GM18867 (cell line): ENCODE data around the gene ATP2C1.
"Not testable (repeated sequence)": the region's sequence is repeated elsewhere in the genome, so short reads cannot be mapped to it uniquely, and the experiment has no call there.

Experiments used
- ATAC-seq: cut with Tn5 transposase; IDR thresholded peaks from one replicate; pipeline ENCODE4 v1.9.1; 2021; ENCODE audit warnings: mild to moderate bottlenecking, moderate library complexity; ENCODE audit not compliant: unreplicated experiment

The ATP2C1 gene

GRCh38 chr3:130935761-130936492, 42.0 kb downstream of the ATP2C1 start:
- no peak for ATAC-seq

- ATAC-seq, result no peak
Observed at GRCh38 chr3:130939753-130940152, 45.9 kb downstream of the ATP2C1 start.

- ATAC-seq, result no peak
Observed at GRCh38 chr3:130941793-130942192, 47.9 kb downstream of the ATP2C1 start.

- no peak for ATAC-seq
Observed at GRCh38 chr3:130946882-130947281, 53.0 kb downstream of the ATP2C1 start.

- ATAC-seq, result no peak
Observed at GRCh38 chr3:130948001-130948773, 54.3 kb downstream of the ATP2C1 start.

GRCh38 chr3:130948929-130949328, 55.0 kb downstream of the ATP2C1 start:
- ATAC-seq, result peak; percentile 46

GRCh38 chr3:130950124-130950523, 56.2 kb downstream of the ATP2C1 start:
- peak; percentile 74 for ATAC-seq

- ATAC-seq, result no peak
Observed at GRCh38 chr3:130950641-130951040, 56.8 kb downstream of the ATP2C1 start.

GRCh38 chr3:130955481-130955880, 61.6 kb downstream of the ATP2C1 start:
- no peak for ATAC-seq

GRCh38 chr3:130956281-130956680, 62.4 kb downstream of the ATP2C1 start:
- ATAC-seq, result no peak

GRCh38 chr3:130956721-130957120, 62.8 kb downstream of the ATP2C1 start:
- ATAC-seq, result no peak

- no peak for ATAC-seq
Observed at GRCh38 chr3:130960139-130960795, 66.4 kb downstream of the ATP2C1 start.

GRCh38 chr3:130961458-130961857, 67.6 kb downstream of the ATP2C1 start:
- no peak for ATAC-seq

GRCh38 chr3:130963444-130963843, 69.6 kb downstream of the ATP2C1 start:
- ATAC-seq, result no peak

GRCh38 chr3:130963878-130964277, 70.0 kb downstream of the ATP2C1 start:
- ATAC-seq, result no peak

- no peak for ATAC-seq
Observed at GRCh38 chr3:130967281-130967680, 73.4 kb downstream of the ATP2C1 start.

- no peak for ATAC-seq
Observed at GRCh38 chr3:130968221-130968620, 74.3 kb downstream of the ATP2C1 start.

- no peak for ATAC-seq
Observed at GRCh38 chr3:130969621-130970020, 75.7 kb downstream of the ATP2C1 start.

GRCh38 chr3:130971208-130971607, 77.3 kb downstream of the ATP2C1 start:
- ATAC-seq, result no peak

- ATAC-seq, result not testable (repeated sequence)
Observed at GRCh38 chr3:130972592-130972991, 78.7 kb downstream of the ATP2C1 start.

- no peak for ATAC-seq
Observed at GRCh38 chr3:130973406-130973805, 79.5 kb downstream of the ATP2C1 start.

GRCh38 chr3:130974201-130974600, 80.3 kb downstream of the ATP2C1 start:
- no peak for ATAC-seq
